Ecto neural progenitor cell (in vitro differentiated cells): ENCODE measurements around the gene ADAMTS2.

Source experiments
- DNase-seq: peaks from one replicate; pipeline ENCODE4 v3.0.0-alpha.2; 2018; ENCODE audit warnings: low spot score

The ADAMTS2 gene

DNA sequence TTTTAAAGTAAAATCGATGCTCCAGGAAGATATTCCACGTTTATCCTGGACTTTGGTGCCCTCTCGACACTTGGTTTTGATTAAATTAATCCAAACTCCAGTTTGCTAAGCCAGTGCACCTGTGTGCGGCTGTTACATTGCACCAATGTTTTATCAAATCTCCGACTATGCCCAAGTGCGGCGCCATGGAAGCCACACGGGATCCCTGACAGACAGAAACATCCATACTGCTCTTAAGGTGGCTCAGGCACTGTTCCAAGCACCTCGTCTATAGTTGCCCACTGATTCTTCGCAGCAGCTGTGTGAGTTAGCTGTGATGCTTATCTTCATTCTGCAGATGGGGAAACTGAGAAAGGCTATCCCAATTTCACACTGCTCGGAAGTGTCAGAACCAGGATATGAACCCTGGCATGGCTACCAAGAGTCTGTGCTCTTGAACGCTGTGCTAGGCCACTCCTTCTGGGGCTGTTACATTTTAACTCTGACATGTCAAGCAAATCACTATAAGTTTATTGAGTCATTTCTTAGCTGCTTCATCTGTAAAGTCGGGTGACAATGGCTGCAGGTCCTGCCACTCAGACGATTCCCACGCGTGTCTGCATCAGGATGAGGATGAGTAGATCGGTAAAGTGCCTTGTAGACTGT, 113.0 kb downstream of the ADAMTS2 start:
- DNase-seq = no peak

DNA sequence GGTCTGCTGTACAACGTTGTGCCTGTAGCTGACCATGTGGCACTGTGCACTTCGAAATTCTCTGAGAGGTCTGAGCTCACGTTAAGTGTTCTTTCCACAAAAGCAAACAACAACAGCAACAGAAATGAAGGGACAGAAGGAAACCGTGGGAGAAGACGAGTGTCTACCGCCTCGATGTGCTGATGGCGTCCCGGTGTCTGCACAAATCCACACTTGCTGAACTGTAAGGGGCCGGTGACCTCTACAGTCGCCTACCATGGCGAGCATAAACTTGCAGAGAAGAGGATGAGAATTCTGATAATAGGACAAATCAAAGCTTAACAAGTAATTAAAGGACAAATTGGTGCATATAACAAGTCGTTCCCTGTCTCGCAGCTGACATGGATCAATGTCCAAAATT, 114.0 kb downstream of the ADAMTS2 start:
- DNase-seq = peak; percentile 28

DNA sequence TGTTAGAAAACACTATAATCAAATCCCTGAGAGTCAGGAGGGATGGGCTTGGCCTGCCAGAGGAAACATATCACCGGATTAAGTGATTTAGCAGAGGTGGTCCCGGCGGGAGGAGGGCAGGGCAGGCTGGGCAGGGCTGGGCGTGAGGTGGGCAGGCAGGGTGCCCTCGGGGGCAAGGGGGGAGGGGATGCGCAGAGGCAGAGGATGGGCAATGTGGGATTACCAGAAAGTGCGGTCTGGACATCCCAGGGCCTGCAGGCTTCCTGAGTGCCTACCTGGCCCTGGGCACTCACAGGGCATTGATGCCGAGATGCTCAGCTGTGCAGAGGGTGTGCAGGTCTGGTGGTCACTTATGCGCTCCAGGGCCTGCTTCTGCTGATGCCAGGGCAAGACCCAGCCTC, 115.2 kb downstream of the ADAMTS2 start:
- DNase-seq = peak; percentile 36

DNA sequence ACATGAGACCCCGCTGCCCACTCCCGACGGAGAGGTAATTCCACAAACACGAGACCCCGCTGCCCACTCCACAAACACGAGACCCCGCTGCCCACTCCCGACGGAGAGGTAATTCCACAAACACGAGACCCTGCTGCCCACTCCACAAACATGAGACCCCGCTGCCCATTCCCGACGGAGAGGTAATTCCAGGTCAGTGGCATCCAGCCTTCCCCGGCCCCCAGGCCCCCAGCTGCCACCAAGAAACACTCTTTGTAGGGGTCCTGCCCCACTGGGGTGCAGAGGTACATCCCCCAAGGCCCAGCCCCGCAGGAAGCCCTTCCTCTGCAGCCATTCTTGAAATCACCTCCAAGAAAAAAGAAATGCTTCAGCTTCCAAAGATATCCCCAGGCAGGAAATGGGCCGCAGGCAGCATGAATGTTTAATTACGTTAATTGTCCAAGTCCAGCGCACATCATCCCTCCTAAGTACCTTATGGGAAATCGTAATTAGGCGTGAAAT, 115.9 kb downstream of the ADAMTS2 start:
- DNase-seq = peak; percentile 27

DNA sequence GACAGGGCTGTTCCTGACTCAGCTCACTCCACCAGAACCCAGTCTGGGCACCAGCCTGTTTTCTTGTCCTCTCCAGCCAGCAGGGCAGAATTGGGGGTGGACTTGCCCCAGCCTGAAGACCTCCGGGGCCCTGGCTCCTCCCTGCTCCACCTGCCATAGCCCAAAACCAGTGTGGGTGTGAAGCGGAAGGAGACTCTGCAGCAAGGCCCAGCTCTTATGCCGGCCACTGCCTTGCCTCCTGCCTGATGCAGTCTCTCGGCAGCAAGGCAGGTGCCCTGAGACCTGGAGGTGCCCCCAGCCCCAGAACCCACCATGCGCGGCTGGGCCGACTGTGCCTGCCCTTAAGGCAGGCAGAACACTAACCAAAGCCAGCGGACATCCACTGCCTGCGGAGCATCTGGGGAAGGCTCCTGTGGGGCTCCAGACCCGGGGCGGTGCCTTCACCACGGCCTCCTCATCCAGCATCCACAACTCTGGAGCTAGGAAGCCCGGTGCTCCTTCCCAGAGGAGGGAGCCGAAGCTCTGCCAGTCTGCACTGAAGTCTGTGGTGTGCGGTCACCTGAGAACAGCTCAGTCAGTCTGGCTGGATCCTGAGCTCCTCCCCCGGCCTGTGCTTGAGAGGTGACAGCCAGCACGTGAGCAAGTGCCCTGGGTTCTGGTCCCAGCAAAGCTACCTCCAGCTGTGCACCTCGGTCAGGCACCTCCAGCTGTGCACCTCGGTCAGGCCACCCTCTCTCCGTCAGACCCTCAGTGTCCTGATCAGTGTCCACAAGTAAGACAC, 116.7 kb downstream of the ADAMTS2 start:
- DNase-seq = peak; percentile 47

DNA sequence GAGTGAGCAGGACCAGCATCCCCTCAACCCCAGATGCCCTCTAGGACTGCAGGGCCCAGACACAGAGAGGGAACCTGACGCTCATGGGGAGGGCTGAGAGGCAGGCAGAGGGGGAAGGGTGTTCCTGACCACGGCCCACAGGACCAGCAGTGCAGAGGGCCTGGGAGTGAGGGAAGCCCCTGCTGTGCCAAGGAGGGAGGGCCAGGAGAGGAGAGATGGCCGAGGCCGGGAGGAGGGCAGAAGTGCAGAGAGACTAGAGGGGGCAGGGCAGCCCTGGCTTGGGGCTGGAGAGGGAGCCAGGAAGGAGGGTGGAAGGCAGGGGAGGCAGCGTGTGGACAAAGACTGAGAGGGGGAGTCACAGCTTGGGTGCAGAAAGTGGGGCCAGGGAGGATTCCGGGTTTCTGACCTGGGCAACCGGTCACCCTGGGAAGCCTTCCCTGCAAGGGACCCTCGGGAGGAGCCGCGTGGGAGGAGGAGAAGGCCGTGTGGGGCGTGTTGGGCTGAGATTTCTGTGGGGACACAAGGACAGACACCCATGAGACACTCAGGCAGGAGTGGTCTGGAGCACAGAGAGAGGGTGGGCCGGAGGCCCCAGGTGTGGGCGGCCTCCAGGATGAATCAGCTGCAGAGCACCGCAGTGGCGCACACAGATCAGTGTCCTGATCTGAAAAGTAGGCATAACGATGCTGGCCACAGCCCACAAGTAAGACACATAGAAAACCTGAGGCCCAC, 117.5 kb downstream of the ADAMTS2 start:
- DNase-seq = no peak

DNA sequence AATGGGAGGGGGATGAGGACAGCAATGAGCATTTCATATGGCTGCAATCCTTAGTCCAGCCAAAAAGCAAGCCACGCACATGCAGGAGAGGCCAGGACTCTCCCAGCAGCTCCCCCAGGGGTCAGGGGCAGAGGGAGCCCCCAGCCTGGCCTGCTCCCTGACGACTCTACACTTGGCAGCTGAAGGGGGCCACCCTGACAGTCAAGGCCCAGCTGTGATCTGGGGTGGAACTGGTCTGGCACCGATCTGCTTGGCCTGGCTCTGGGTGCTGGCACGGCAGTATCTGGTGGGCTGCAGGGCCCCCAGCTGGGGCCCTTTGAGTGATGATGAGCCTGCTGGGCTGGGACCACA, 118.1 kb downstream of the ADAMTS2 start:
- no peak for DNase-seq

DNA sequence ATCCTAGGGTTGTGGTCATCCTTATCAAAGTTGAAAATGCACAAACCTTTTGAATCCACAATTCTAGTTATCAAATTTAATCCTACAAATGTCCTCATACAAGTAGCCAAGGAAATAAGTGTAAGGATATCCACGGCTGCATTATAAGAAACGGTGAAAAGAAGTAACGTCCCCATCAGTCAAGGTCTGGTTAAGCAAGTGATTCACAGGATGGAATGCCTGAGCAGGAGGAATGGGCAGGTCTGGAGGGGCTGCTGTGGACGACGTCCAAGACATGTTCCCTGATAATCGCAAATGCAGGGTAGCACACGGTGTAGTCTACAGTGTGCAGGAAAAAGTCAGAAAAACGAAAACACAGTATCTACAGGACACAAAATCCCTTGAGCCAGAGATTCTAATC, 118.6 kb downstream of the ADAMTS2 start:
- DNase-seq = no peak

DNA sequence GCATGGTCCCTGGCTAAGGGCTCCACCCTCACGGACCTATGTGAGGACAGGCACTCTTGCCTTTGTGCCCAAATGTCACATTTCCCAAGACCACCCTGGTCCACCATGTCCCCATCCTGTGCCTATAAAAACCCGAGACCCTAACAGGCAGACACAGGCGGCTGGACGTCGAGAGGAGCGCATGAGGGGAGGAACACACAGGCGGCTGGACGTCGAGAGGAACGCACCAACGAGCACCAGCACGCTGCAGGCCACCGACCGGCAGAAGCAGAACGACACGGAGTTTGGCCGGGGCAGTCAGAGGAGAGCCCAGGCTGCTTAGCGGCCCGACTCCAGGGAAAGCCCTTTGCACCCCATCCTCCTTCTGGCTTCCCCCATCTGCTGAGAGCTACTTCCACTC, 119.9 kb downstream of the ADAMTS2 start:
- DNase-seq = no peak

DNA sequence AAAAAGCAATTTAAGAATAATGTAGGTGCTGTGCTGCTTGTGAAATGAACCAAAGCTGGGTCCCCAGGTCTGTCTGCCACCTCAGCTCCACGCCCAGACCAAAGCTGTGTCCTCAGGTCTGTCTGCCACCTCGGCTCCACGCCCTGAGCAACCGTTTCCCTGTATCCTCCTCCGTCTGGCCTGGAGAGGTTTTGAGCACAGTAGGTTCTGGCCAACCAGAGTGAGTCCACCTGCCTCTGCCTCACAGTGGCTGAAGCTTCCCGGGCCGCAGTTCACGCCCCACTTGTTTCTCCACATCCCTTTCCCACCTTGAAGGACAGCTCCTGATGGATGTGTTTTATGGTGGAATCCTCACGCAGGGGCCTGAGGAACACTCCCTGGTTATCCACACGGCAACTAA, 120.5 kb downstream of the ADAMTS2 start:
- no peak for DNase-seq

DNA sequence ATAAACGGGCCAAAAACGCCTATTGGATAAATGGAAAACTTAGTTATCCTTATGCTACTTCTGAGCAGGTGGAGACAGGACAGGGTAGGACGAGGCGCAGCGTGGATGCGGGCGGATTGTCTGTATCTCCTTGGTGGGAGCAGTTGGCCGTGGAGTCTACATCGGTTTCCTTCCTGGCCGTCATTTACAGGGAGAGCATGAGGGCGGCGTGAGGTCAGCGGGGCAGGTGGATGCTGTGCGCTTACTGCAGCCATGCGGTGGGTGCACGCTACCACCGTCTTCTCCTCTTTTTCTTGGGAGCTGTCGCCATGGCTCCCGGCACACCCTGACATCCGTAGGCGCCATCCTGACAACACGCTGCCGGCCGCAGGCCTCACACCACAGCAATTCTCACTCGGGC, 121.3 kb downstream of the ADAMTS2 start:
- no peak for DNase-seq

DNA sequence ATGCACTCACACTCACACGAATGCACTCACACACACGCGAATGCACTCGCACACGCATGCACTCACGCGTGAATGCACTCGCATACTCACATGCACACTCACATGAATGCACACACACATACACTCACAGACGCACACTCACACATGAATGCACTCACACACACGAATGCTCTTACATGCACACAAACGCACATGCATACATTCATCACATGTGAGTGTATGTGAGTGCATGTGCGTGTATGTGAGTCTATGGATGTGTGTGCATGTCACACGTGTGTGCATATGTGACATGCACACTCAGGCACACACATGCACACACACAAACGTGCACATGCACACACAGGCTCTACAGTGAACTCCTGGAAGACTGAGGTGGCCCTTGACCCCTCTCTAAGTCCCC, 121.7 kb downstream of the ADAMTS2 start:
- no peak for DNase-seq

DNA sequence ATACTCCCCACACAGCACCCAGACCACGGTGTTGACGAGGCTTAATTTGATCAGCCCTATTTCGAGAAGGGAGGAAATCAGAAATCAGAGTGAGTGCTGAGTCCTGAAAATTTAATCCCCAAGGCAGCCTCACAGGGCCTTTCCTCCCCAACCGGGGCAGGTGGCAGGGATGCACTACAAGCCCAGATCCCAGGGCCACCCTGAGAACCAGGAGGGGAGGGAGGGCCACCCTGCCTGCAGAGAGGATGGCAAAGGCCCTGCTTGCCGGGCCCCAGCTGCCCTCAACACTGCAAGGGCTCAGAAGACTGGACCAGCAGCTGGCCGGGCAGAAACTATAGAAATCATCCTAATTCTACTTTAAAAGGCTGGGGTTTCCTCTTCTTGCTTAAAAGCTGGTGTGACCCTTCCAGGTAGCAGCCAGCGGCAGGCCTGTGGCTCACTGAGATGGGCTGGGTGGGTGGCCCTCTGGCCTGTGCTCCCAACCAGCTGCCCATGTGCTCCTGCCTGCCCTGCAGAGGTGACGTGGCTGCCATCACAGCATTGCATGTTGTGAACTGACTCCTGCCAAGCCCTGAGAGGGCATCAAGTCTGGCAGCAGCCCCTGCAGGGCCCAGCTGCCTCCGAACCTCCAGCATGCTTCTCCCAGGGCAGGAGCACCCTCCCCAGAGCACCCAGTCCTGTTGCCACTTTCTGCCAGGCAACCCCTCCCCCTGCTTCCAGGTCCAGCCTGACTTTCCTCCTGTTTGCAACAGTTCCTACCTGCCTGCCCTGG, 122.8 kb downstream of the ADAMTS2 start:
- no peak for DNase-seq

DNA sequence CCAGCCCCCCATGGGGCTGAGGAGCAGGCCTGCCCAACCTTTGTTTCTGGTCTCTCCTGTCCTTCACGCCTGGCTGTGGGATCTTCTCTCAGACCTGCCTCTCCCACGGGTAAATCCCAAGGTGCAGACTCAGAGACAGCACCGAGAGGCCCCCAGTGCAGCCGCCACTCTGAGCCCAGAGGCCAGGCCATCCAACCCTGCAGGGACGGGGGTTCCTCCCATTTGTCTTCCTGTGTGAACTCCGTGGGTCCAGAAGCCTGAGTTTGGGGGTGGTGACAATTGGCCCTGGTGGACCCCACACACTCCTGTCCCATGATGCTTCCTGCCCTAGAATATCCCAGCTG, 123.4 kb downstream of the ADAMTS2 start:
- no peak for DNase-seq

DNA sequence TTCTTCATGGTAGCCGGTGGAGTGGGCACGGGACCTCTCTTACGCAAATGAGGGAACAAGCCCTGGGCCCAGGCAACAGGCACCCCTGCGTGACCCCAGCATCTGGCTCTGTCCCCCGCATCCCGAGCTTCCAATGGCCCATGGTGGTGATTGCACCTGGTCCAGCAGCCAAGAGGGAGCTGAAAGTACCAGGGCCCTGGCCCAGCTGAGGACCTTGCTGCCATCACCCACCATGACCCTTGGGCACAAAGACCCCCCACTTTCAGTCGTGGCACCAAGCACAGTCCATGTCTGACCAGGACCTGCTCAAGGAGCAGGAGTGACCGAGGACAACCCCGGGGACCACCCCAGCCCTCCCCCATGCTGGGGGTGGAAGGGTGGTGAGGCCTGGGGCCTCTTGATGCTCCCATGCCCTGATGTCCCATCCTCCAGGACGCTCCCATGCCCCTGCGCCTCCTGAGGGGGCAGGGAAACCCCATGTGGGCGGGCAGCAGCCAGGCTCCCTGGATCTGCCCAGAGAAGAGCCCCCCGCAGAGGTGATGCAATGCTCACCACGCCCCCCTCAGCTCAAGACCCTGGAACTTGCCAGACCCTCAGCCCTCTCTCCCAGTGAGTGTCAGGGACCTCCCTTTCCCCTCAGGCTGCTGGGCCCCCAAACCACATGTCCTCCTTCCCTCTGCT, 123.9 kb downstream of the ADAMTS2 start:
- no peak for DNase-seq

DNA sequence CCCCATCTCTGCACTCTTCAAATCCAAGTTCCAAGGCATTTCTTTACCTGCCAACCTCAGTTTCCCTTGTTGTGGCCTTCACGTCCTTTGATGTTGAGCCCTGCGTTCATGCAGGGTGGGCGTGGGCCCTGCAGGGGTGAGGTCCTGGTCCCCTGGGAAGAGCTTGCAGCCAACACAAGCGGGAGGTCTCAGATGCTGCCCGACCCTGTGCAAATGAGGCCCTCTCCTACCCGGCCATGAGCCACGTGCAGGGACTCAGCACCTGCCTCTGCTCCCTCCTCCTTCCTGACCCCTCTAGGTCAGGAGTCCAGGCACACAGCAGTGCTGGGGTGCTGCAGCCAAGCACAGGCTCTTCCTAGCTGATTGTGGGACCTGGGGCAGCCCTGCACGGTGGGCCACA, 124.5 kb downstream of the ADAMTS2 start:
- DNase-seq = no peak

DNA sequence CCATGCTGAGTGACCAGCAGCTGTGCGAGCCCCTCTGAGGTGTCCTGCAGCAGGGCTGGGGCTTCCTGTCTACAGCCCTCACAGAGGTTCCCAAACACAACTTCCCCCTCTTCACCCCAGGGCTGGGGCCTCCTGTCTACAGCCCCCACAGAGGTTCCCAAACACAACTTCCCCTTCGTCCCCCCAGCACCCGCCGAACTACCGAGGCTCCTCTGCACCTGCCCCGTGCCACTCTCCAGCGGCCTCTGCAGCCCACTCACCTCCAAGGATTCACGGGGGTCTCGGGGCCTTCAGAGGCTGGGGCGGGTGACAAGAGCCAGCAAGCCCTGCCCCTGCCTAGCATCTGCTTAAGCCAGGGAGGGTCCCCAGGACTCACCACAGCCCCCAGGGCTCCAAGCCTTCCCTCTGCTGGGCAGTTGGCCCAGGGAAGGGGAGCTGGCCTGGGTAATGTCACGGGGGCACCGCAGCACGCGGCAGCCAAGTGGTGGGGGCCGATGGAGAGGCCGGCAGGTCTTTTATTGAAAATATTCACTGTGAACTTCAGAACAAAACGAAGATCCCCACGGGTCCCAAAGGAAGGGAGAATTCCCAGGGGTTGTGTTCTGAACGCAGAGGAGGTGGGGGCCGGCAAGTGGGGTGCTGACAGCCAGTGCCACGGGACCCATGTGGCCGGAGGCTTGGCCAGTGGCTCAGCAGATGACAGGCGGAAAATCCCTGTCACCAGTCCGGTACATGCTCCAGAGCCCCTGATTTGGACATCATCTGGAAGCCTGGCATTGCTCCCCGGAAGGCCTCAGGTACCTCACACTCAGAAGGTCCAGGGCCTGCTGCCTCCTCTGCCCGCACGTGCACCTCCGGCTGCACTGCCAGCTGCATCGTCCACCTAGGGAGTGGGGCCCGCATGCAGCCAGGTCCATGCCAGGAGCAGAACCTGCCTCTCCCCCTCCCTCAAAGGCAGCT, 125.3 kb downstream of the ADAMTS2 start:
- no peak for DNase-seq

DNA sequence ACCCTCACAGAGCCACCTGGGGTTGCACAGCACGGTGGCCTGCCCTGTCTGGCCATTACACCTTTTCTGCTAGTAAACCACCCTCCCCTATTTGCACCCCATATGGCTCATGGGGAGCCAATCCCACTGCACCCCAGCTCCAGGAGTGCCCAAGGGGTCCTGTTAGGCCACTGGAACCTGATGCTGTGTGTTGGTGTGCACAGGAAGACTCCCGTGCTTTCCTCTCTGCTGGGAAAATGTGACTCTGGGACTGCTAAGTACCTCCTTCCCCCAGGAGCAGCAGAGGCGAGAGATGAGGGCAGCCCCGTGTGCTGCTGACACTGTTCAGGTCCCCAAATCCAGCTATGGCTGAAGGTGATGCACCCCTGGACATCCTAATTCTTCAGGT, 126.3 kb downstream of the ADAMTS2 start:
- DNase-seq = no peak

DNA sequence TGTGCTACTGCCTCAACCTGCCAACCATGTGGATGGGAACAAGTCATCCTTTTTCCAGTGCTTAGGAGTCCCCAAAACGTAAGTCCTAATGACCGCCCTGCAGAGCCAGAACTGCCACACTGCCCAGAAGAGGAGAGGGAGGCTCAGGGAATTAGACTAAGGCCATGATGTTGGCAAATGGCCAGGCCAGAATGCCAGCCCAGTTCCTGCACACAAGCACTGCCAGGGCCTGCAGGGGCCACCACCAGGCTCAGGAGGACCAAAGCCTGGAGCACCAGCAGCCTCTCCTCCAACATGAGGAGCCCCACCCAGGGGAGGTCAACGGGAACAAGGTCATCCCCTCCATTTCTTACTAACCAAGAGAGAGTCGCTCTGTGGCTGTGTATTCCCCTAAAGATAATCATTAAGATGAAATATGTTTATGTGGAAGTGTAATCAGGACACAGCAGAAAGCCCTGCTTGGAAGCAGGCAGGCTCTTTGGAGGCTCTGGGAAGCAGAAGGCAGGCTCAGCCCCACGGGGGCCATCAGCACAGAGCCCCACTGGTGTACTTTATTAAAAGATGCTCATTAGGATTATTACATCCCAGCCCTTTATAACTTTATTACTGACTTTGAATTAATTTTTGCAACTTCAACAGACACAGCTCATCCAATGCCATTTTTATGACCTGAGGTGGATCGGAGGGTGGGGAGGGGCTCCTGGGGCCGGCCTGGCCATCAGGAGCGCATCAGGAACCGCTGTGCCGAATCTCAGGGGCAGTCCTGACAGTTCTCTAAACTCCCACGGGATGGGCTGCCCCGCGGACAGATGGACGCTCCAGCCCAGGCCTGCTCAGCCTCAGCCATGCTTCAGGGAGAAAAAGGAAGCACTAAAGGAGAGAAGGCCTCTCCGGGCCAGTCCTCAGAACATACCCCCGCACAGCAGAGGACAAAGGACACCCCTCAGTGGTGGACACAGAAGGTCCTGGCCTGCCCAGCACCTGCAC, 127.0 kb downstream of the ADAMTS2 start:
- no peak for DNase-seq
